ENCODE measurements around the gene CDH5. TPM values are rescaled to one million over a fixed set of nuclear protein-coding genes. Genes with fewer than 3 reads are reported as not detected.
A peak's percentile ranks its signal among the peaks of the same experiment; 100 is the strongest.

The CDH5 gene
- total and polyA plus RNA-seq, 2 of the 13 experiments (the other 11 are each of a cell fraction or from before 2014, with no cell fraction given) = 0.71 to 1.1 TPM

- 31% methylated on average over 5 of the region's 5 CpGs for WGBS (ENCODE audit: low lambda C conversion rate)
- Histone ChIP-seq H4K20me1 (ENCODE audit: insufficient read depth, low read length) (no peaks in the 10 kb centered on the region), H3K4me3 (replicated peaks in 1 of 3; ENCODE audit: insufficient read depth in 1 of 3, low read depth in 2 of 3, low read length in 3 of 3) (no peak overlapping the region), H3K4me2 (ENCODE audit: low read depth, low read length) (peak overlapping the region; percentile 36; the same call in 1 of the 2 replicates), H3K4me1 (ENCODE audit: insufficient read depth, low read length) (peaks cover 32% of the 10 kb centered on the region), H3K9ac (ENCODE audit: insufficient read depth, low read depth, low read length) (no peak overlapping the region), H3K36me3 (replicated peaks in 1 of 2; ENCODE audit: control insufficient read depth in 1 of 2, insufficient read depth in 2 of 2, low read length in 2 of 2) (no peaks in the 10 kb centered on the region), H3K9me3 (ENCODE audit: low read length) (no peaks in the 10 kb centered on the region), H3K79me2 (ENCODE audit: insufficient read depth, low read length) (no peaks in the 10 kb centered on the region), H2AFZ (ENCODE audit: low read length) (no peak overlapping the region), H3K27me3 (ENCODE audit: control insufficient read depth in 1 of 2, insufficient read depth in 2 of 2, low read length in 2 of 2) (no peaks in the 10 kb centered on the region), H3K27ac (ENCODE audit: extremely low read length, insufficient read depth, low read length) (no peak overlapping the region)
- intact Hi-C loops (cut with micrococcal nuclease; ENCODE audit: unreplicated experiment) (no loop called here), in situ Hi-C loops (cut with HindIII; ENCODE audit: extremely low pct_ligation_motif_present, low pct_unique_long_range_greater_than_20kb) (loop anchor here (25.0 kb wide), 1 partner anchor 459 kb away; no protein-coding TSS in a partner anchor)
- ATAC-seq (no peak), FAIRE-seq (no peak), DNase-seq (ENCODE audit: low spot score) (no peak)
- ChIA-PET POLR2A (no interaction called here), CTCF (ENCODE audit: low intra/inter-chr PET ratio, low total read pairs) (interaction anchor here (6.5 kb wide), 1 partner anchor 78 kb away, joined by 121 read pairs; no protein-coding TSS in a partner anchor)
- no TSS peak for BruUV-seq (replicated peaks)
- TF ChIP-seq ZSCAN20 (CRISPR knock-in tag; IDR thresholded peaks at IDR 0.05; ENCODE audit: borderline replicate concordance) (no peak), RNF219 (CRISPR knock-in tag; IDR thresholded peaks at IDR 0.05) (no peak), DBP (CRISPR knock-in tag; IDR thresholded peaks at IDR 0.05; ENCODE audit: not compliant biosample characterization) (no peak), NFYC (CRISPR knock-in tag; IDR thresholded peaks at IDR 0.05) (no peak), KLF11 (CRISPR knock-in tag; IDR thresholded peaks at IDR 0.05) (no peak), ZNF350 (CRISPR knock-in tag; IDR thresholded peaks at IDR 0.05; ENCODE audit: borderline replicate concordance, low read depth) (0 out of 2 replicates have a peak, but pooled peaks have one; percentile 33), ZNF737 (CRISPR knock-in tag; IDR thresholded peaks at IDR 0.05; ENCODE audit: borderline replicate concordance) (no peak), SSRP1 (CRISPR knock-in tag; IDR thresholded peaks at IDR 0.05) (no peak), AKAP8 (CRISPR knock-in tag; IDR thresholded peaks at IDR 0.05) (no peak), ZBTB39 (CRISPR knock-in tag; IDR thresholded peaks at IDR 0.05) (no peak), HNRNPUL1 (IDR thresholded peaks at IDR 0.05; ENCODE audit: low read depth, low read length) (no peak), NR2F6 (IDR thresholded peaks at IDR 0.05) (0 out of 2 replicates have a peak, but pooled peaks have one; percentile 11), NR2F6 (CRISPR knock-in tag; IDR thresholded peaks at IDR 0.05) (no peak), SP1 (IDR thresholded peaks at IDR 0.05) (no peak), SP1 (CRISPR knock-in tag; IDR thresholded peaks at IDR 0.05) (no peak), ZMAT3 (CRISPR knock-in tag; conservative IDR thresholded peaks at IDR 0.05) (0 out of 2 replicates have a peak, but pooled peaks have one; percentile 30)
- TF ChIP-seq, protein P1, sequence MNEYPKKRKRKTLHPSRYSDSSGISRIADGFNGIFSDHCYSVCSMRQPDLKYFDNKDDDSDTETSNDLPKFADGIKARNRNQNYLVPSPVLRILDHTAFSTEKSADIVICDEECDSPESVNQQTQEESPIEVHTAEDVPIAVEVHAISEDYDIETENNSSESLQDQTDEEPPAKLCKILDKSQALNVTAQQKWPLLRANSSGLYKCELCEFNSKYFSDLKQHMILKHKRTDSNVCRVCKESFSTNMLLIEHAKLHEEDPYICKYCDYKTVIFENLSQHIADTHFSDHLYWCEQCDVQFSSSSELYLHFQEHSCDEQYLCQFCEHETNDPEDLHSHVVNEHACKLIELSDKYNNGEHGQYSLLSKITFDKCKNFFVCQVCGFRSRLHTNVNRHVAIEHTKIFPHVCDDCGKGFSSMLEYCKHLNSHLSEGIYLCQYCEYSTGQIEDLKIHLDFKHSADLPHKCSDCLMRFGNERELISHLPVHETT (CRISPR knock-in tag; conservative IDR thresholded peaks at IDR 0.05) = no peak
- TF ChIP-seq, protein P2, sequence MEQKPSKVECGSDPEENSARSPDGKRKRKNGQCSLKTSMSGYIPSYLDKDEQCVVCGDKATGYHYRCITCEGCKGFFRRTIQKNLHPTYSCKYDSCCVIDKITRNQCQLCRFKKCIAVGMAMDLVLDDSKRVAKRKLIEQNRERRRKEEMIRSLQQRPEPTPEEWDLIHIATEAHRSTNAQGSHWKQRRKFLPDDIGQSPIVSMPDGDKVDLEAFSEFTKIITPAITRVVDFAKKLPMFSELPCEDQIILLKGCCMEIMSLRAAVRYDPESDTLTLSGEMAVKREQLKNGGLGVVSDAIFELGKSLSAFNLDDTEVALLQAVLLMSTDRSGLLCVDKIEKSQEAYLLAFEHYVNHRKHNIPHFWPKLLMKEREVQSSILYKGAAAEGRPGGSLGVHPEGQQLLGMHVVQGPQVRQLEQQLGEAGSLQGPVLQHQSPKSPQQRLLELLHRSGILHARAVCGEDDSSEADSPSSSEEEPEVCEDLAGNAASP (CRISPR knock-in tag; IDR thresholded peaks at IDR 0.05; ENCODE audit: borderline replicate concordance) = peak; percentile 48; the same call in 1 of the 2 replicates
Measured at GRCh38 chr16:66403531-66404145, 37.1 kb downstream of the CDH5 start.

Measured in HepG2 (cell line).